VCaP (cell line): ENCODE results near the gene B4GALNT3.
A peak's percentile ranks its signal among the peaks of the same experiment; 100 is the strongest.

Experiments used
- H3K27ac ChIP-seq: fragments of 450-650 bp; 2 replicates; pipeline ENCODE4 v1.5.1; 2017
- TF ChIP-seq, protein P1 (sequence below): fragments of 450-650 bp; conservative IDR thresholded peaks from 2 replicates; pipeline ENCODE4 v1.5.1; 2017; ENCODE audit warnings: mild to moderate bottlenecking, moderate library complexity

Gene B4GALNT3

DNA sequence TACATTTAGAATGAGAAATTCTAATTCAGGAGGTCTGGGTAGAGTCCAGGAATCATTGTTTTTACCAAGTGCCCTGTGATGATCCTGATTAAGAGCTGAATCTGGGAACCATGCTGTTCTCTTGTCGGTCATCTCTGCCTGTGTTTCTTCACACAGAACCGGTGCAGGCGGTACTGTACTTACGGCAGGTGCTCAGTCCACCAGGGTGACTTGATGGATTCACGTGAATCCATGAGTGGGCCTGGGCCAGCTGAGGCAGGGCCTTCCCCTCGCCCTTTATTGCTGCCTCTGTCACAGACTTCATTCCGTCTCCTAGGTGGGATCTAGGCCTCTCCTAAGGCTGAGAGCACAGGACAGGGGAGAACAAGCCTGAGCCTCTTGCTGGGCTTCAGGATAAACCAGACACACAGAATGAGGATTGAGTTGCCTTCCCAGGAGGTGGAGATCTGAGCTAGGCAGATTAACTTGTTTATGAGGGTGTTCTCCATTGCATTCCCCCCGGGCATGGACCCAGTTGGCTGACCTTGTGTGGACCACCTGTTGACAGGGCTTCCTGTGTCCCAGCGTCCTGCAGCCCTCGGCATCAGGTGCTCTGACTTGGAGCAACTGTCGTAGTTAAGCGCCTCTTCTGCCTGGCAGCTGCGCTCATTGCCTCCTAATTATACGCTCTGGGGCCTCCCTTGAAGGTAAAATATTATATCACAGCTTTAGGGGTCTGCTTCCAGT, 42.1 kb downstream of the B4GALNT3 start:
- no peak overlapping the region for H3K27ac ChIP-seq
- TF ChIP-seq, protein P1, sequence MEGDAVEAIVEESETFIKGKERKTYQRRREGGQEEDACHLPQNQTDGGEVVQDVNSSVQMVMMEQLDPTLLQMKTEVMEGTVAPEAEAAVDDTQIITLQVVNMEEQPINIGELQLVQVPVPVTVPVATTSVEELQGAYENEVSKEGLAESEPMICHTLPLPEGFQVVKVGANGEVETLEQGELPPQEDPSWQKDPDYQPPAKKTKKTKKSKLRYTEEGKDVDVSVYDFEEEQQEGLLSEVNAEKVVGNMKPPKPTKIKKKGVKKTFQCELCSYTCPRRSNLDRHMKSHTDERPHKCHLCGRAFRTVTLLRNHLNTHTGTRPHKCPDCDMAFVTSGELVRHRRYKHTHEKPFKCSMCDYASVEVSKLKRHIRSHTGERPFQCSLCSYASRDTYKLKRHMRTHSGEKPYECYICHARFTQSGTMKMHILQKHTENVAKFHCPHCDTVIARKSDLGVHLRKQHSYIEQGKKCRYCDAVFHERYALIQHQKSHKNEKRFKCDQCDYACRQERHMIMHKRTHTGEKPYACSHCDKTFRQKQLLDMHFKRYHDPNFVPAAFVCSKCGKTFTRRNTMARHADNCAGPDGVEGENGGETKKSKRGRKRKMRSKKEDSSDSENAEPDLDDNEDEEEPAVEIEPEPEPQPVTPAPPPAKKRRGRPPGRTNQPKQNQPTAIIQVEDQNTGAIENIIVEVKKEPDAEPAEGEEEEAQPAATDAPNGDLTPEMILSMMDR, result no peak

GRCh38 chr12:503111-503761, 43.5 kb downstream of the B4GALNT3 start:
- peak overlapping the region; percentile 10; the same call in 1 of the 2 replicates for H3K27ac ChIP-seq
- TF ChIP-seq, protein P1, result no peak

GRCh38 chr12:505221-505620, 45.5 kb downstream of the B4GALNT3 start:
- H3K27ac ChIP-seq, result no peak overlapping the region
- TF ChIP-seq, protein P1, result no peak

DNA sequence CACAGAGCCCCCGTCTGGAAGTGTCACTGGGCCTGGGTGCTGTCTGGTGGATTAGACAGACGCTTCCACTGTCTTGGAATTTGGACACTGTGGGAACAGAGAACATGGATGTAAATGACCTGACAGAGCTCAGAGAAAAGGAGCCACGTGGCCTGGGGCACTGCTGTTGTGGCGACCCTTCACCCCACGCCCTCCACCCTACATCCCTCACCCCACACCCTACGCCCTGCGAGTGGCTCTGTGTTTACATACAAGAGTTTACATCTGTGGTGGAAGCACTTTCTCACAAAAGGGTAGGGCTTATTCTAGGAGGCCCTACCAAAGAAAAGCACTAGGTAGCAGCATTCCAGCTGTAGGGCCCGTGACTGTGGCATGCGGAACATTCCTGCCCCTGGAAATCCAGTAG, 47.7 kb downstream of the B4GALNT3 start:
- no peak overlapping the region for H3K27ac ChIP-seq
- TF ChIP-seq, protein P1, result no peak

DNA sequence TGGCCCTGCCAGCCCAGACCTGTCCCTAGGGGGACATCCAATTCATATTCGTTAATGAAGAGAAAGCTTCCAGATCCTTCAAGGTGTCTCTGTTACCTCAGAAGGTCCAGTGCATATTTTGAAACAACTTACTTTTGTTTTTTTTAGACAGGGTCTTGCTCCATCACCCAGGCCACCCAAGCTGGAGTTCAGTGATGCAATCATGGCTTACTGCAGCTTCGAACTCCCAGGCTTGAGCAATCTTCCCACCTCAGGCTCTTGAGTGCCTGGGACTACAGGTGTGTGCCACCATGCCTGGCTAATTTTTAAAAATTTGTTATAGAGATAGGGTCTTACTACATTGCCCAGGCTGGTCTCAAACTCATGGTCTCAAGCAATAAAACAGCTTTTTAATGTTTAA, 48.4 kb downstream of the B4GALNT3 start:
- H3K27ac ChIP-seq, result no peak overlapping the region
- TF ChIP-seq, protein P1, result no peak

GRCh38 chr12:508795-509194, 49.1 kb downstream of the B4GALNT3 start:
- TF ChIP-seq, protein P1, result no peak
- no peak overlapping the region for H3K27ac ChIP-seq

DNA sequence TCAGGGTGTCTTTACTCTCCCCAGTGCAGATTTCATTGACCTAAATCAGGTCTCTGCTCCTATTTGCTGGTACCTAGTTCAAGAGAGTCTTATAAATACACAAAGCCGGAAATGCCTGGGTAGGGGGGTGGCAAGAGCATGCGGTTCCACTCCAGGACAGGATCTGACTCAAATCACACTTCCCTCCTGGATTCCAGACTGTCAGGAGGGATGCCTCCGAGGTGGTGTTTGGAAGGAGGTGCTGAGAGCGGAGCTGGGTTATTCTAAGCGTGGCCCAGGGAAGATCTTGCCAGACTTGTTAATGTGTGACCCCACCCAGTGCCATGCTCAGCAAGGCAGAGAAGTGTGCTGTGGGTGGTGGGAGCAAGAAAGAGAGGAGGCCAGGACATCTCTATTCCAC, 49.8 kb downstream of the B4GALNT3 start:
- TF ChIP-seq, protein P1, result no peak
- no peak overlapping the region for H3K27ac ChIP-seq
